NB4 (cell line): Measurements from ENCODE around the gene GART.

ENCODE experiments used
- DNase-seq: peaks from one replicate; pipeline ENCODE4 v3.0.0; 2010; ENCODE audit warnings: low read depth
- H3K4me3 ChIP-seq: one replicate; pipeline ENCODE4 v1.5.1; 2011; ENCODE audit warnings: mild to moderate bottlenecking, low read depth, low read length, moderate library complexity
- MYC ChIP-seq: IDR thresholded peaks from 2 replicates; pipeline ENCODE4 v1.6.1; 2011; ENCODE audit warnings: low read depth, low read length
- POLR2A ChIP-seq: IDR thresholded peaks from 2 replicates; pipeline ENCODE4 v1.6.1; 2011; ENCODE audit warnings: mild to moderate bottlenecking; ENCODE audit not compliant: insufficient read length; ENCODE audit errors: extremely low read depth
- TF ChIP-seq, protein P1 (sequence below): IDR thresholded peaks from 2 replicates; pipeline ENCODE4 v1.6.1; 2011; ENCODE audit warnings: low read depth, low read length
- TF ChIP-seq, protein P2 (sequence below): IDR thresholded peaks from one replicate; pipeline ENCODE4 v1.5.1; 2012; ENCODE audit warnings: low read depth, low read length

The GART gene

DNA sequence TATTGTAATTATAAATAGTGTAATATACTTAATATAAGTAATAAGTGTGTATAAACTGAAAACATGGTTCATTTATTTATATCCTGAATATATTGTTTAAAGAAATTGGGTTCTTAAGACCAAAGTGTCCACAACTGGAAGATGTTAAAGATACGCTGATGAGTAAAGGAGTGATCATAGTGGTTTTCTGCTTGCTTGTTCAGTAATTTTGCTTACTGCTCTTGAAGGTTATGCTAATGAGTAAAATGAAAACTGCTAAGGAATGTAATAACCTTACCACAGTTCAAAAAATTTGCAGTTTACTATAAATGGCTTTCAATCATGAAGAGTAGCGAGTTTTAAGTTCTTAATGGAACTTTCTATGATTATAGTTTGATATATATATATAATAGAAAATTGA is 24.6 kb upstream of the GART start:
- TF ChIP-seq, protein P1, sequence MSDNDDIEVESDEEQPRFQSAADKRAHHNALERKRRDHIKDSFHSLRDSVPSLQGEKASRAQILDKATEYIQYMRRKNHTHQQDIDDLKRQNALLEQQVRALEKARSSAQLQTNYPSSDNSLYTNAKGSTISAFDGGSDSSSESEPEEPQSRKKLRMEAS: no peak
- TF ChIP-seq MYC (no peak), POLR2A (no peak)
- TF ChIP-seq, protein P2, sequence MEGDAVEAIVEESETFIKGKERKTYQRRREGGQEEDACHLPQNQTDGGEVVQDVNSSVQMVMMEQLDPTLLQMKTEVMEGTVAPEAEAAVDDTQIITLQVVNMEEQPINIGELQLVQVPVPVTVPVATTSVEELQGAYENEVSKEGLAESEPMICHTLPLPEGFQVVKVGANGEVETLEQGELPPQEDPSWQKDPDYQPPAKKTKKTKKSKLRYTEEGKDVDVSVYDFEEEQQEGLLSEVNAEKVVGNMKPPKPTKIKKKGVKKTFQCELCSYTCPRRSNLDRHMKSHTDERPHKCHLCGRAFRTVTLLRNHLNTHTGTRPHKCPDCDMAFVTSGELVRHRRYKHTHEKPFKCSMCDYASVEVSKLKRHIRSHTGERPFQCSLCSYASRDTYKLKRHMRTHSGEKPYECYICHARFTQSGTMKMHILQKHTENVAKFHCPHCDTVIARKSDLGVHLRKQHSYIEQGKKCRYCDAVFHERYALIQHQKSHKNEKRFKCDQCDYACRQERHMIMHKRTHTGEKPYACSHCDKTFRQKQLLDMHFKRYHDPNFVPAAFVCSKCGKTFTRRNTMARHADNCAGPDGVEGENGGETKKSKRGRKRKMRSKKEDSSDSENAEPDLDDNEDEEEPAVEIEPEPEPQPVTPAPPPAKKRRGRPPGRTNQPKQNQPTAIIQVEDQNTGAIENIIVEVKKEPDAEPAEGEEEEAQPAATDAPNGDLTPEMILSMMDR: no peak
- DNase-seq: no peak
- H3K4me3 ChIP-seq: no peak overlapping the region

DNA sequence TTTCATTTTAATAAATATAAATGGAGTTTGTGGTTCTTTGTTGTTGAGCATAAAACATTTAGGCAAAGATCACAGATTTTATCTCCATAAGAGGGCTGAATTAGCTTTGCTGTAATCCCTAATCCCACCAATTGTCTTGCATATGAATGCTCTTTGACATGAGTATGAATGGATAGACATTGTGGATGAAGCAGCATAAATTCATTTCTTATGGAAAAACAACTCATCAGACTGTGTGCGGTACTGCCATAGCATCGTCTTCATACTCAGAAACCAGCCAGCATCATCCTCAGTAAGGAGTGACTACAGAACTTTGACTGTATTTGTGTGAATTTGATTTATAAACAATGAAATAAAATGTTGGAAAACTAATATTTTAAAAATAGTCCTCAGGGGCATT is 20.5 kb upstream of the GART start:
- DNase-seq: no peak
- TF ChIP-seq MYC (no peak), POLR2A (no peak)
- TF ChIP-seq, protein P2: no peak
- TF ChIP-seq, protein P1: no peak
- no peak overlapping the region for H3K4me3 ChIP-seq

DNA sequence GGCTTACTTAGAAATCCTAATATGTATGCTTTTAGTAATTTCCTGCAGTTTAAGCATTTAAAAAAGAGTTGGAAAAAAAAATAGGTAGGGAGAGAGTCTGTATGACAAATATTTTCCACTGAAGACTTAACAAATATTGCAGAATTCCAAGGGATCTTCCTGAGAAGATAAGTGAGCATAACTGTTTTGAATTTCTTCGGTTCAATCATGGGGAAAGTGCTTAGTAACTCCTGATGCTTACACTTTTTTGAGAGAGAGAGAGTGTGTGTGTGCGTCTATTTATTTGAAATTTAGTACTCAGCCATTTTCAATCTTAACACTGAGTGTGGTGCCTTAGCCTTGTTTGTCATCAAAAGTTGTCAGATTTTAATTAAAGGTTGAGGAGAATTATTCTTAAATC is 19.5 kb upstream of the GART start:
- TF ChIP-seq, protein P2: no peak
- no peak for TF ChIP-seq MYC
- no peak for TF ChIP-seq POLR2A
- TF ChIP-seq, protein P1: no peak
- no peak overlapping the region for H3K4me3 ChIP-seq
- no peak for DNase-seq

DNA sequence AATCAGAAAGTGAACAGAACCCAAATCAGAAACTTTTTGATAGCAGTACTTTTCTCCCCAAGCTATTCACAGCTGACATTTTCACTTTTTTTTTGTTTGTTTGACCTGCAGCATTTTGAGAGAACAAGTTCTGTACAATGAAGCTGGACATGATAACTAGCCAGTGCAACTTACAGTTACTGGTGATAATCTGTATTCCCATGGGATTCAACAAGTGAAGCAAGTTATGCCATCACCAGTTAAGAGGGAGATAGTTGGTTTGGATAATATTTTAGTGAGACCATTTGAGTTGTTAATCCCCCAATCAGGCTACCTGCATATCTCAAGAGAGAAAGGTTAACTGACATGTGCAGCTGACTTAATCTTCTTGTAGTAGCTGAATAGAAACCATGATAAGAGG is 19.0 kb upstream of the GART start:
- H3K4me3 ChIP-seq: no peak overlapping the region
- DNase-seq: no peak
- TF ChIP-seq, protein P1: no peak
- TF ChIP-seq, protein P2: no peak
- TF ChIP-seq POLR2A (no peak), MYC (no peak)

DNA sequence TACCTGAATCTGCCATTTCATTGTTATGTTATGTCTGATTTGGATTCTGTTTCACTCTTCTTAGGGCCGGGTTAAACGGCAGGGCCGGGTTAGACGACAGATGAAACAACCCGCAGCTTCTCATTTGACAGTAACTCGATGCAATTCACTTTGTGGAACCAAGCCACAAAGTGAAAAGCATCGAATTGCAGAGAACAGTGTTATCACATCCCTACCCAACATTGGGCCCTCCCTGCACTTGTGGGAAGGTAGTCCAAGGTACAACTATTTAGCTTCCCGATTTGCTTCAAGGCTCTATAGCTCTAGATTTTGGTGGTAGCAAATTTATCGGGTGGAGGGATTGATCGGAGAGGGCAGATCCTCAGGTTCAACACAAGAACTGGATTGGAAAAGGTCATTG is 17.9 kb upstream of the GART start:
- no peak overlapping the region for H3K4me3 ChIP-seq

More for the DNA sequence above, 17.9 kb upstream of the GART start:
- TF ChIP-seq, protein P2: no peak
- TF ChIP-seq, protein P1: no peak
- no peak for TF ChIP-seq MYC
- no peak for TF ChIP-seq POLR2A
- no peak for DNase-seq
